ENCODE results near the gene SPHK1. TPM values are rescaled to one million over a fixed set of nuclear protein-coding genes. Genes with fewer than 3 reads are reported as not detected.
A peak's percentile ranks its signal among the peaks of the same experiment; 100 is the strongest.

SPHK1 gene
- total RNA-seq, 3 donors from 2014 or later: 1.2 to 5.7 (median 3.3) TPM

- Histone ChIP-seq H3K36me3 (ENCODE audit: low read depth) (no peaks in the 10 kb centered on the region), H3K9me3 (no peaks in the 10 kb centered on the region), H3K4me3 (no peak overlapping the region), H3K4me1 (ENCODE audit: low read depth) (peaks cover 28% of the 10 kb centered on the region)
- DNase-seq: peak in 1 of 3 donors; percentile 50
- ATAC-seq: no peak
- TF ChIP-seq, protein P1, sequence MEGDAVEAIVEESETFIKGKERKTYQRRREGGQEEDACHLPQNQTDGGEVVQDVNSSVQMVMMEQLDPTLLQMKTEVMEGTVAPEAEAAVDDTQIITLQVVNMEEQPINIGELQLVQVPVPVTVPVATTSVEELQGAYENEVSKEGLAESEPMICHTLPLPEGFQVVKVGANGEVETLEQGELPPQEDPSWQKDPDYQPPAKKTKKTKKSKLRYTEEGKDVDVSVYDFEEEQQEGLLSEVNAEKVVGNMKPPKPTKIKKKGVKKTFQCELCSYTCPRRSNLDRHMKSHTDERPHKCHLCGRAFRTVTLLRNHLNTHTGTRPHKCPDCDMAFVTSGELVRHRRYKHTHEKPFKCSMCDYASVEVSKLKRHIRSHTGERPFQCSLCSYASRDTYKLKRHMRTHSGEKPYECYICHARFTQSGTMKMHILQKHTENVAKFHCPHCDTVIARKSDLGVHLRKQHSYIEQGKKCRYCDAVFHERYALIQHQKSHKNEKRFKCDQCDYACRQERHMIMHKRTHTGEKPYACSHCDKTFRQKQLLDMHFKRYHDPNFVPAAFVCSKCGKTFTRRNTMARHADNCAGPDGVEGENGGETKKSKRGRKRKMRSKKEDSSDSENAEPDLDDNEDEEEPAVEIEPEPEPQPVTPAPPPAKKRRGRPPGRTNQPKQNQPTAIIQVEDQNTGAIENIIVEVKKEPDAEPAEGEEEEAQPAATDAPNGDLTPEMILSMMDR (IDR thresholded peaks at IDR 0.05): no peak
- intact Hi-C loops (cut with DNase I, micrococcal nuclease): no loop called here
These were observed 2.6 kb upstream of the SPHK1 start for GRCh38 chr17:76381633-76382350.

- TF ChIP-seq, protein P1 (IDR thresholded peaks at IDR 0.05): no peak
- no peaks in the 10 kb centered on the region for H3K9me3 ChIP-seq
- peaks cover 28% of the 10 kb centered on the region for H3K4me1 ChIP-seq (ENCODE audit: low read depth)
- intact Hi-C loops (cut with DNase I, micrococcal nuclease): no loop called here
- H3K4me3 ChIP-seq: no peak overlapping the region
- ATAC-seq (no peak), DNase-seq (peak in 2 of 3 donors; percentile 35 to 42)
- H3K36me3 ChIP-seq (ENCODE audit: low read depth): no peaks in the 10 kb centered on the region
These were observed 2.0 kb upstream of the SPHK1 start for GRCh38 chr17:76382351-76382802.

GRCh38 chr17:76382803-76383545 lies 1.4 kb upstream of the SPHK1 start:
- H3K9me3 ChIP-seq: no peaks in the 10 kb centered on the region
- peaks cover 28% of the 10 kb centered on the region for H3K4me1 ChIP-seq (ENCODE audit: low read depth)
- DNase-seq (peak; percentile 65 to 81 (median 77)), ATAC-seq (peak; percentile 57)
- intact Hi-C loops (cut with DNase I, micrococcal nuclease): no loop called here
- H3K36me3 ChIP-seq (ENCODE audit: low read depth): no peaks in the 10 kb centered on the region
- TF ChIP-seq, protein P1 (IDR thresholded peaks at IDR 0.05): no peak
- peak overlapping the region; percentile 26 for H3K4me3 ChIP-seq

- Histone ChIP-seq H3K4me1 (ENCODE audit: low read depth) (peaks cover 28% of the 10 kb centered on the region), H3K36me3 (ENCODE audit: low read depth) (no peaks in the 10 kb centered on the region), H3K9me3 (no peaks in the 10 kb centered on the region), H3K4me3 (peak overlapping the region; percentile 19)
- intact Hi-C loops (cut with DNase I, micrococcal nuclease): no loop called here
- DNase-seq (peak; percentile 42 to 67 (median 67)), ATAC-seq (peak; percentile 42)
- TF ChIP-seq, protein P1 (IDR thresholded peaks at IDR 0.05): no peak
These were observed 725 bp upstream of the SPHK1 start for GRCh38 chr17:76383546-76384221.

DNA sequence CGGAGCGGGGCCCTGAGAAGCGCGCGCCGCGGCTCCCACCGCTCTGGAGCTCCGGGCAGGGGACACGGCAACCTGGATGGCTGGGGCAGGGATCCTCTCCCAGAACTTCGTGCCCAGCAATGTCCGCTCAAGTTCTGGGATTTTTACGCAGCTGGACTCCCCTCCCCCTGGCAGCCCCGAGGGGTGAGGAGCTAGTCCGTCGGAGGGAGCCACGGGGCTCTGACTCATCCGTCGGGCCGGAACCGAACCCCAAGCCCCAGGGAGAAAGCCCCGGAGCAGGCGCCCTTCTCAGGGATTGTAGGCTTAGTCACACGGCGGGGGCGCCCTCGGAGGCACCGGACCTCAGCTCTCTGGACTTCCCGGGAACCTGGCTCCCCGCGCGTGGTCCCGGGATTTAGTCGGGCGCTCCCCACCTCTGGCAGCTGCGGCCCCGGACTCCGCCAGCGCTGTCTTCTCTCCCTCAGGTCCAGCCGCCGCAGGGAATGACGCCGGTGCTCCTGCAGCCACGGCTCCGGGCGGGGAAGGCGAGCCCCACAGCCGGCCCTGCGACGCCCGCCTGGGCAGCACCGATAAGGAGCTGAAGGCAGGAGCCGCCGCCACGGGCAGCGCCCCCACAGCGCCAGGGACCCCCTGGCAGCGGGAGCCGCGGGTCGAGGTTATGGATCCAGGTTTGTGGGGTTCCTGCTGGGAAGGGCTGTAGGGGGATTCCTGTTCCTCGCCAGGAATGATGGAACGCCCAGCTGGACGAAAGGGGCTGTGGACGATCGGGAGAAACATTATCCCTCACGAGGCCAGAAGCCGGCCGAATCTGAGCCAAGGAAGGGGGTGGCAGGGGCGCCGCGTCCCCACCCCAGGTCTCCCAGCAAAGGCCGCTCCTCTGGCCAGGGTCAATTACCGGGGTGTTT lies 830 bp downstream of the SPHK1 start:
- H3K36me3 ChIP-seq (ENCODE audit: low read depth): no peaks in the 10 kb centered on the region
- DNase-seq: peak; percentile 31 to 73 (median 60)
- TF ChIP-seq, protein P1 (IDR thresholded peaks at IDR 0.05): no peak
- no peaks in the 10 kb centered on the region for H3K9me3 ChIP-seq
- intact Hi-C loops (cut with DNase I, micrococcal nuclease): no loop called here
- H3K4me1 ChIP-seq (ENCODE audit: low read depth): peaks cover 28% of the 10 kb centered on the region
- peak; percentile 17 for ATAC-seq
- H3K4me3 ChIP-seq: peak overlapping the region; percentile 19

Data from mucosa of descending colon (tissue), 3 donors.